Measurements from ENCODE around the gene ABCD4. TPM values are rescaled to one million over a fixed set of nuclear protein-coding genes. Genes with fewer than 3 reads are reported as not detected.

ABCD4 gene
- polyA plus RNA-seq, 1 of the 3 experiments (the other 2 are of a cell fraction), result 37.0 TPM

GRCh38 chr14:74240794-74241651, 61.7 kb downstream of the ABCD4 start:
- H4K20me1 ChIP-seq (ENCODE audit: insufficient read depth), result peaks cover 18% of the 10 kb centered on the region
- 15% methylated on average over 26 of the region's 80 CpGs for WGBS (ENCODE audit: low lambda C conversion rate)
- CTCF ChIA-PET, result interaction anchor here (0.8 to 6.2 kb wide), 7 partner anchors 10 to 129 kb away, joined by 3 to 30 read pairs (median 4); no protein-coding TSS in a partner anchor
- TF ChIP-seq YY1 (IDR thresholded peaks at IDR 0.05; ENCODE audit: low read depth), result no peak
- TF ChIP-seq FOXM1 (IDR thresholded peaks at IDR 0.05; ENCODE audit: low read depth), result no peak
- TF ChIP-seq GATA2 (CRISPR knock-in tag; IDR thresholded peaks at IDR 0.05), result no peak
- no peak for TF ChIP-seq GABPA (IDR thresholded peaks at IDR 0.05; ENCODE audit: low read depth)
- TF ChIP-seq MXI1 (IDR thresholded peaks at IDR 0.05; ENCODE audit: low read depth, low read length), result no peak
- TF ChIP-seq RCOR1 (IDR thresholded peaks at IDR 0.05; ENCODE audit: low read length), result no peak
- TF ChIP-seq, protein P1, sequence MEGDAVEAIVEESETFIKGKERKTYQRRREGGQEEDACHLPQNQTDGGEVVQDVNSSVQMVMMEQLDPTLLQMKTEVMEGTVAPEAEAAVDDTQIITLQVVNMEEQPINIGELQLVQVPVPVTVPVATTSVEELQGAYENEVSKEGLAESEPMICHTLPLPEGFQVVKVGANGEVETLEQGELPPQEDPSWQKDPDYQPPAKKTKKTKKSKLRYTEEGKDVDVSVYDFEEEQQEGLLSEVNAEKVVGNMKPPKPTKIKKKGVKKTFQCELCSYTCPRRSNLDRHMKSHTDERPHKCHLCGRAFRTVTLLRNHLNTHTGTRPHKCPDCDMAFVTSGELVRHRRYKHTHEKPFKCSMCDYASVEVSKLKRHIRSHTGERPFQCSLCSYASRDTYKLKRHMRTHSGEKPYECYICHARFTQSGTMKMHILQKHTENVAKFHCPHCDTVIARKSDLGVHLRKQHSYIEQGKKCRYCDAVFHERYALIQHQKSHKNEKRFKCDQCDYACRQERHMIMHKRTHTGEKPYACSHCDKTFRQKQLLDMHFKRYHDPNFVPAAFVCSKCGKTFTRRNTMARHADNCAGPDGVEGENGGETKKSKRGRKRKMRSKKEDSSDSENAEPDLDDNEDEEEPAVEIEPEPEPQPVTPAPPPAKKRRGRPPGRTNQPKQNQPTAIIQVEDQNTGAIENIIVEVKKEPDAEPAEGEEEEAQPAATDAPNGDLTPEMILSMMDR (IDR thresholded peaks at IDR 0.05), result no peak
- no peak for TF ChIP-seq MEF2A (IDR thresholded peaks at IDR 0.05; ENCODE audit: borderline replicate concordance, low read depth)
- TF ChIP-seq CHD2 (IDR thresholded peaks at IDR 0.05; ENCODE audit: low read length, partially characterized antibody), result no peak
- no peak for TF ChIP-seq NRF1 (IDR thresholded peaks at IDR 0.05; ENCODE audit: low read depth, low read length)
- TF ChIP-seq MAX (IDR thresholded peaks at IDR 0.05; ENCODE audit: low read depth), result no peak
- no peak for TF ChIP-seq NFIC (IDR thresholded peaks at IDR 0.05; ENCODE audit: borderline replicate concordance)
- DNase-seq, result peak; percentile 71
- no peaks in the 10 kb centered on the region; a peak in 1 of 4 replicates for H3K4me1 ChIP-seq (ENCODE audit: control insufficient read depth in 1 of 2, insufficient read depth in 2 of 2, low read depth in 1 of 2, low read length in 1 of 2)
- H3K9me3 ChIP-seq, result no peaks in the 10 kb centered on the region
- no peaks in the 10 kb centered on the region for H3F3A ChIP-seq (replicated peaks; ENCODE audit: insufficient read depth)
- H3K9ac ChIP-seq, result no peak overlapping the region
- no peak overlapping the region for H3K27ac ChIP-seq (ENCODE audit: low read depth in 2 of 2, low read length in 1 of 2)
- peak overlapping the region; percentile 19; the same call in 1 of the 2 replicates for H3K4me2 ChIP-seq
- POLR2A ChIA-PET, result no interaction called here
- H3K4me3 ChIP-seq (ENCODE audit: low read depth in 2 of 2, low read length in 1 of 2), result no peak overlapping the region
- peaks cover 91% of the 10 kb centered on the region for H3K27me3 ChIP-seq (ENCODE audit: insufficient read depth)
- H3K9me2 ChIP-seq, result no peaks in the 10 kb centered on the region
- no peaks in the 10 kb centered on the region for H3K36me3 ChIP-seq (replicated peaks in 1 of 2; ENCODE audit: control insufficient read depth in 1 of 2, insufficient read depth in 2 of 2, low read length in 1 of 2)
- H3K79me2 ChIP-seq (ENCODE audit: insufficient read depth), result no peaks in the 10 kb centered on the region
- H2AFZ ChIP-seq (ENCODE audit: low read depth), result no peak overlapping the region

DNA sequence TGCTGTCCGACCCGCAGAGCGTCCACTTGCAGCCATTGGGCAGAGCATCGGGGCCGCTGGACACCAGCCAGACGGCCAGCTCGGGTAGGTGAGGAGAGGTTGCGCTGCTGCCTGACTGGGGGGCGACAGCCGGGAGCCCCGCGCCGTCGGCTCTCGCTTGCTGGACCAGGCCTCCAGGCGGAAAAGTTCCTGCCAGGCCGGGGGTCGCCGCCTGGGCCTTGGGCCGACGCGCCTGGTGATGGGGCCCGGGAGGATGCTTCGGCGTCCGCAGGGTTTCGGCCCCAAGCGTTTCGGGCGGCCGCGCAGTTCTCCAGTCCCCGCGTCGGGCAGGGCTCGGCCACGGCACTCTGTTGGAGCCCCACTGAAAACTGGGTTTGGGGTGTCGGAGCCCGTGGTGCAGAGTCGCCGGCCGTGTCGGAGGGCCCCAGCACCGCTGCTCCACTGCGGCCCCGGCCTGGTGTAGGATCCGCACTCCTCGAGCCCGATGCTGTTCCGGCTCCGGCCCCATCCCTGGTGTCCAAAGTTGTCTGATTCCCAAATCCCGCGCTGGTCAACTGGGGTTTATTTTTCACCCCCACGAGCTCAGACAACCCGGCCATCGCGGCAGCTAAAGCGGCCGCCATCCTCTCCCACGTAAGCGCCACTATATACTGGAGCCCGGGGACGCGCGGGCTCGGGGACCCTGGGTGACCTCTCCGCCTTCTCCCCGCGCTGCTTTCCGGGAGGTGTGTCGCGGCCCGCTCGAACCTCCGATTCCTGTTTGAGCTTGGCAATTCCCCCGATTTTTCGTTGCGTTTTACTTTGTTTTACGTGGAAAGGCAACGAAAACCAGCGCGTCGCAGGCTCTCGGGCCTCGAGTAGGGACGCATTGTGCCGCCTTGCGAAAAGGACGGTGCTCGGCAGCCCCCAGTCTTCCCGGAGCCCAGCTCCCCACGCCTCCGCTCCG, 62.6 kb downstream of the ABCD4 start:
- Histone ChIP-seq H3K4me2 (peak overlapping the region; percentile 19; the same call in 1 of the 2 replicates), H2AFZ (ENCODE audit: low read depth) (no peak overlapping the region), H4K20me1 (ENCODE audit: insufficient read depth) (peaks cover 18% of the 10 kb centered on the region), H3F3A (replicated peaks; ENCODE audit: insufficient read depth) (no peaks in the 10 kb centered on the region), H3K36me3 (replicated peaks in 1 of 2; ENCODE audit: control insufficient read depth in 1 of 2, insufficient read depth in 2 of 2, low read length in 1 of 2) (no peaks in the 10 kb centered on the region), H3K9me3 (no peaks in the 10 kb centered on the region), H3K27me3 (ENCODE audit: insufficient read depth) (peaks cover 84% of the 10 kb centered on the region), H3K9me2 (no peaks in the 10 kb centered on the region), H3K4me3 (ENCODE audit: low read depth in 2 of 2, low read length in 1 of 2) (no peak overlapping the region), H3K79me2 (ENCODE audit: insufficient read depth) (no peaks in the 10 kb centered on the region), H3K9ac (no peak overlapping the region), H3K4me1 (ENCODE audit: control insufficient read depth in 1 of 2, insufficient read depth in 2 of 2, low read depth in 1 of 2, low read length in 1 of 2) (no peaks in the 10 kb centered on the region; a peak in 1 of 4 replicates), H3K27ac (ENCODE audit: low read depth in 2 of 2, low read length in 1 of 2) (no peak overlapping the region)
- TF ChIP-seq JUND (IDR thresholded peaks at IDR 0.05) (no peak), EZH2phosphoT487 (IDR thresholded peaks at IDR 0.05; ENCODE audit: borderline replicate concordance, low read depth) (peak; percentile 77; the same call in 1 of the 2 replicates)
- WGBS (ENCODE audit: low lambda C conversion rate), result 19% methylated on average over 39 of the region's 94 CpGs
- ChIA-PET CTCF (interaction anchor here (0.6 to 6.2 kb wide), 5 partner anchors 10 to 62 kb away, joined by 3 to 30 read pairs (median 7); no protein-coding TSS in a partner anchor), POLR2A (no interaction called here)
- DNase-seq, result peak; percentile 65

All from SK-N-SH (cell line).